Suppressor macrophage (primary cell): ENCODE results near the gene KCNG3.
"Not testable (repeated sequence)": the region's sequence is repeated elsewhere in the genome, so short reads cannot be mapped to it uniquely, and the experiment has no call there.

Experiments used
- DNase-seq, 4 experiments: peaks; one replicate each; pipeline ENCODE4 v3.0.0-alpha.2; 2020 to 2022

The KCNG3 gene

GRCh38 chr2:42429352-42429751 is 64.4 kb downstream of the KCNG3 start:
- no peak for DNase-seq

- peak in 2 of 4 experiments; percentile 28 to 42 for DNase-seq
Measured at GRCh38 chr2:42425697-42426096, 68.1 kb downstream of the KCNG3 start.

GRCh38 chr2:42424033-42424432 is 69.7 kb downstream of the KCNG3 start:
- DNase-seq = no peak

- DNase-seq = no peak
Measured at GRCh38 chr2:42421601-42422239, 72.1 kb downstream of the KCNG3 start.

- DNase-seq = no peak
Measured at GRCh38 chr2:42421157-42421485, 72.7 kb downstream of the KCNG3 start.

GRCh38 chr2:42414648-42415047 is 79.1 kb downstream of the KCNG3 start:
- DNase-seq = no peak

GRCh38 chr2:42414158-42414557 is 79.6 kb downstream of the KCNG3 start:
- DNase-seq = no peak

GRCh38 chr2:42410742-42411514 is 82.9 kb downstream of the KCNG3 start:
- no peak for DNase-seq

- no peak for DNase-seq
Measured at GRCh38 chr2:42408009-42408408, 85.8 kb downstream of the KCNG3 start.

- DNase-seq = no peak
Measured at GRCh38 chr2:42407476-42407875, 86.3 kb downstream of the KCNG3 start.

GRCh38 chr2:42404676-42405075 is 89.1 kb downstream of the KCNG3 start:
- no peak for DNase-seq

- no peak for DNase-seq
Measured at GRCh38 chr2:42401773-42402172, 92.0 kb downstream of the KCNG3 start.

- not testable (repeated sequence) for DNase-seq
Measured at GRCh38 chr2:42398052-42398451, 95.7 kb downstream of the KCNG3 start.

GRCh38 chr2:42393320-42393719 is 100.5 kb downstream of the KCNG3 start:
- not testable (repeated sequence) for DNase-seq

- no peak for DNase-seq
Measured at GRCh38 chr2:42392191-42392590, 101.6 kb downstream of the KCNG3 start.
